HG02870 (cell line): Measurements from ENCODE around the gene FMO2.

Source experiments
- ATAC-seq: cut with Tn5 transposase; IDR thresholded peaks from one replicate; pipeline ENCODE4 v1.9.1; 2021; ENCODE audit warnings: mild to moderate bottlenecking, moderate library complexity; ENCODE audit not compliant: unreplicated experiment

Gene FMO2, protein sequence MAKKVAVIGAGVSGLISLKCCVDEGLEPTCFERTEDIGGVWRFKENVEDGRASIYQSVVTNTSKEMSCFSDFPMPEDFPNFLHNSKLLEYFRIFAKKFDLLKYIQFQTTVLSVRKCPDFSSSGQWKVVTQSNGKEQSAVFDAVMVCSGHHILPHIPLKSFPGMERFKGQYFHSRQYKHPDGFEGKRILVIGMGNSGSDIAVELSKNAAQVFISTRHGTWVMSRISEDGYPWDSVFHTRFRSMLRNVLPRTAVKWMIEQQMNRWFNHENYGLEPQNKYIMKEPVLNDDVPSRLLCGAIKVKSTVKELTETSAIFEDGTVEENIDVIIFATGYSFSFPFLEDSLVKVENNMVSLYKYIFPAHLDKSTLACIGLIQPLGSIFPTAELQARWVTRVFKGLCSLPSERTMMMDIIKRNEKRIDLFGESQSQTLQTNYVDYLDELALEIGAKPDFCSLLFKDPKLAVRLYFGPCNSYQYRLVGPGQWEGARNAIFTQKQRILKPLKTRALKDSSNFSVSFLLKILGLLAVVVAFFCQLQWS

DNA sequence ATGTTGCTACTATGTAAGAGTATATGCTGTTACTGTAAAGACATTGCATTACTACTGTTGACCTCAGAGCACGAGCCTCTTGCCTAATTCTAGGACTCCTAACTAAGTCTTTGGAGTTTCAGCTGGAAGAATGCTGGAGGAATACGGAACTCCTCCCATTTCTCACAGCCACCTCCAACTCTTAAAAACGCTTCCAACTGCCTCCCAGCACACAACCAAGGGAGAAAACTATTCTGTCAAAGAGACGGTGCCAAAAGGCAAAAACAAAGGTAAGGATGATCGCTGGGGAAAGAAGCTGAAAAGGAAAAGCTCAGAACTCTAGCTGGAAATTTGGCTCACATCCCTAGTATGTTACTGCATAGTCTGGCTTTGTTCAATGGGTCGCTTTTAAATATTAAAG, at the start of gene FMO2:
TSS of gene FMO2 (plus strand) at position 210 of the 400 bp plus-strand sequence. CDS start 414 bp downstream, outside the sequence.
- ATAC-seq, result no peak

DNA sequence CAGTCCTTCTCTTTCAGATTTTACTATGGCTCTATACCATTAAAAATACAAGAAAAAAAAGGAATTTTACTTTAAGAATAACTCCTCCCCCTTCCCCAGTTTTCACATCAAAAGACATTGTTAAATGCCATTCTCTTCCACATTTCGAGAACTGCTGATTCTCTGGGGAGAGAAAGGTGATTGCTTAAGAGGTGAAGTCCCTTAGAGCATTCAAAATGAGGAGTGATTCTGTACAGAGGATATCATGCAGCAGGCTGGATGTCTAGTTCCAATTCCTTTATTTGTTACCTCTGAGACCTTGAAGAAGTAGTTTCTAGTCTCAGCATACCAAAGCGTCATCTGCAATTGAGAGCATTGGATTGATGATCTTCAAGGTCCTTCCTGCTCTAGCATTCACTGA, 47.5 kb upstream of the FMO2 start:
- no peak for ATAC-seq

DNA sequence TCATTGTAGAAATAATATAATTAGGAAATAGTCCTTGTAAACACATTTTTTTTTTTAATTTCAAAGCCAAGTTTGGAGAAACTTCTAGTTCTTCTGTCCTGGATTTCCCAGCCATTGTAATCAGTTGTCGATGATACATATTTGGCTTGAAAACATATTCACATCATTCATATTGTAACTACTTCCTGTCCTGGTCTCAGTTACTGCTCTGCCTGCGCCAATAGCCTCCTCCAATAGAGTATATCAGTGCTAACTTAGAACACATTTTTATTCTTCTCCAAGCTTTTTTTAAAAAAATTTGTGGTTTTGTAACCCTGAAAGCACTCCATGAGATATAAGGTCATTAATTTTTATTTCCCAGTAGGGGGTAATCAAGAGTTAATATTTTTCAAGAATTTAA, 46.1 kb upstream of the FMO2 start:
- ATAC-seq, result no peak

DNA sequence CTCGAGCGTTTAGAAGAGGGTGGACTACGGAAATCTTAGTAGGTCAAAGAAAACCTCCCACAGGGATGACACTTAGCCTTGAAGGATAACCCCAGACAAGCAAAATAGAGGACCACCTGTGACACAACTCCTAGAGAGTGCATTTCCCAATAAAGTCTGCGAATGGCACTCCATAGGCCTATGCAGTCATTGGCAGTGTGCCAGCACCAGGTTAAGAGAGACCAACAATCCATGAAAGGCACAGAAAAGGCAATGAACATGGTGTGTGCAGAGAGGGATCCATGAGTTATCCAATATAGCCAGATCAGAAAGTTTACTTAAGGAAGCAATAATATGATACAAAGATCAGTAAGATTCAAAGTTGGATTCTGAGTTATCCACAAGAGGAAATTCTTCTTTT, 45.2 kb upstream of the FMO2 start:
- no peak for ATAC-seq

DNA sequence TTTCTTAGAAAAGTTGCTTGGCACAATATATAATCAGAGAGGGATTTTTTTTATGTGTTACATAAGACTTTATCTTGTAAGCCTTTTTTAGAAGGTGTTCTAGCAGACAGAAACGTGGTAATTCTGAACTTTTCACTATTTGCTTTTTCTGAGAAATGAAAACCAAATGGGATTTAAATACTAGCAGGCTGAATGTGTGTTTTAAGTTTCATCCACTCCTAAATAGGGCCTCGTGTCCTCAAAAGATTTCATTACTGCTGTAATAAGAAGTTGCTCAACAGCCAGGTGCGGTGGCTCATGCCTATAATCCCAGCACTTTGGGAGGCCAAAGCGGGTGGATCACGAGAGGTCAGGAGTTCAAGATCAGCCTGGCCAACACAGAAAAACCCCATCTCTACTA, 44.7 kb upstream of the FMO2 start:
- ATAC-seq, result no peak

DNA sequence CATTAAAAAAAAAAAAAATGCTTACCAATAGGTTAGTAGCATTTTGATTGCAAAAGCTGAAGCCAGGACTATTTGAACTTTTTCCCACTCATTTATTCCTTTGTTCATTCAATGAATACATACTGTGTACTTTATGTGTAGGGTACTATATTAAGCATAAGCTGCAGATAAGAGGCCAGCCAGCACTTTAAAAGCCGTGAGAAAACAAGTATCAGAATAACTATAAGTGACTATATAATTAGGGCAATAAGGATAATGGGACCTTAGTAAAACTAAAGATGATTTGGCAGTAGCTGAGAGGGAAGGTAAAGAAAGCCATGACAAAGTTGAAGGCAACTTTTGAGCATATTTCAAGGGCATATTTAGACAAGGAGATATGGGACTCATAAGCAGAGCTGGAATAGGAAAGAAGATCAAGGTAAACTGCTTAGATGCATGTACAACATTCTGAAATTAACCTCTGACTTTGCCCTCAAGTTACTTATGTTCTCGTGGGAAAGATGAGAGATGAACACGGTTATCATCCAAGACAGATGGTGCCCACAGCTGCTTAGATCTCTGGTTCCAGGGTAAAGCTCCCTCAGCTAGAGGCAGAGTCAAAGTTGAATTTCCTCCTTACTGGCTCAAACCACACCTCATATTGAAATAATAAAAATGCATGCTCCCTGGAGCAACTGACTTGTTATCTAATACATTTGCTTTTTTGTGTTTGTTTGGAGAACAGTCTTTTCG, 44.0 kb upstream of the FMO2 start:
- no peak for ATAC-seq

DNA sequence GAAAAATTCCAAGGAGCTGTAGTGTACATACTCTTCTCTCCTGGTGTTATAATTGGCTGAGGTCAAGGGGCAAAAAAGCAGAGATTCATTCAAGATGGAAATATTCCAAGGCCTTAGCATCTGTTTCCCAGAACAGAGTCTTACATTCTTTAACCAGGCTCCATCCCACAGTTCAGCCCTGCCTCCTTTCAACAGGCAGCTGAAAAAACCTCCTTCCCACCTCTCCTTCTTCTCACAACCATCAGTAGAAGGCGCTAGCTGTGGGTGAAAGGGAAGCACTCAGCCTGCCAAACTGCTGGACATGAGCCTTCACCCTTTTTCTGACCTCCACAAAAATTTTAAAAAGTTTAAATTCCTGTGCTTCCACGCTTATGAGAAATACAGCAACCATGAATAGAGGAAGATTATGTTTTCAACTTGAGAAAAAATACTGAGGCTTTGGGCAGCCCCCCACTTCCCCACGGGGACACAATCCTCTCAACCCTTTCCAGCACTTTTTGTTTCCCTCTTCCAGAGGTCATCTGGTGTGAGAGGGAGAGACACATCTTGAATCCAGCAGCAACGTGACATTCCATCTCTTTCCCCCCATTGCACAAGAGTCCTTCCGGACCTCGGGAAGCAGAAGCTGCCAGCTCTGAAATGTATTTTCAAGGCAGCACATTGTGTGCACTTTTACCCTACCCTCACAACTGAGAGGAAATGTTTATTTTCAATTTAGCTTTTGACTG, 43.2 kb upstream of the FMO2 start:
- ATAC-seq, result no peak

DNA sequence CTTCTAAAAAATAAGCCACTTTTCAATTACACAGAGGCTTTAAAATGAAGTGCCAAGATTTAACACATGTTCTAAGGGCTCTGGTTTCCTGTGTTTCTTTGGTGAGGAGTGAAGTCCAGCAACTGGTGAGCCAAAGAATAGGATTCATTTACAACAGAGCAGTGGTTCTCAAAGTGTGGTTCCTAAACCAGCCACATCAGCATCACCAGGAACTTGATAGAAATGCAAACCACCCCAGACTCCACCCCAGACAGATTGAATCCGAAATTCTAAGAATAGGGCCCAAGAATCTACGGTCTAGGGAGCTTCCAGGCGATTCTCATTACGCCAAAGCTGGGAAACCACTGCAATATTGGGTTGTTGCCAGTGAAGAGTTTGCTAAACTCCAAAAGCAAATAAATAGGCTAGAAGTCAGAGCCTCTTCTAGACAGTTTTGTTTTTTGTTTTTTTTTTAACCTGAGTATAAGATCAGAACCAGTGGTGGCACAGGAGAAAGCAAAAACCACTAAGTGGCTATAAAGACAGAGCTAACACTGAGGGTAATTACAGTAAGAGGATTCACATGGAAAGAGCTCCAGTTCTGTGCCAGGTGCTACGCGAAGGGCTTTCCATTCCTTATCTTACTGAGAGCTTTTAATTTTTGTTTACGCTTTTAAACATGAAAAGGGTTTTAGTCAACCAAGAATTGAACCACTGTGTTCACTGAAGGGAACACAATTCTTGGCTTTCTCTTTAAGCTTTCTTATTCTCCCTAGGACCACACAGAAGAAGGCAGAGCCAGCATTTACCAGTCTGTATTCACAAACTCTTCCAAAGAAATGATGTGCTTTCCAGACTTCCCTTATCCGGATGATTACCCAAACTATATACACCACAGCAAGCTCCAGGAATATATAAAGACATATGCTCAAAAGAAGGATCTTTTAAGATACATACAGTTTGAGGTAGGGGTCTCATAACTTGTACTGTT, 42.4 kb upstream of the FMO2 start:
- ATAC-seq, result no peak

DNA sequence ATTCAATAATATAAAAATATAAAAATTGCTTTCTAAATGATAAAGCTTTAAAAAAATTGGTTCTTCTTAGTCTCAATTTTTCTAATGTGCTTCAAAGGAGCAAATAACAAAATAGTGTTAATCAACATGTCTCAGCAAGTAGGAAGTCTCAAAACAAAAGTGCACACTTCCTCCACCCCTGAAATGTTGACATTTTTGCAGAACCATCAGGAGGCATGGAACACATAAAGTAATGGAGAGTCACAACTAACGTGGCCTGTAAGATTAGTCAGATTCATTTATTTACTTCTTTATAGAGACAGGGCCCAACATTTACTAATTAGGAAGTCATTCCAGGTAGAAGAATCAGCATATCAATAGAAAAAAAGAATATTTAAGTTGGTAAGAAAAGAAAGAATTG, 34.9 kb upstream of the FMO2 start:
- ATAC-seq, result no peak

DNA sequence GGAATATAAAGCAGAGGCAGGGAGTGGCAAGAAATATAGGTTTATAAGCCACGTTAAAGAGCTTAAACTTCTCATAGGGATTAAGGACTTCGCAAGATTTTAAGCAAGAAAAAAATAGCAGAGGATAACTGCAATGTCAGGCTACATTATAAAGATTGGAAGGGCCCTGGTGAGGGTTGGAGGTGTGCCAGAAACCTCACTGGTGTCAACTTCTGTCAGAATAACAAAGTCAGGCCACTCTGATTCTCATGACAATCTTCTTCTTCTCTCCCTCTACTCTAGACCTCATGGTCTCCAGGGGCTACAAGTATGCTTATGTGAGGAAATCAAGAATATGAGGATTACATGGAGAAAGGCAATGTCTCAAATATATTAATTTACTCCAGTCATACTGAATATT, 32.6 kb upstream of the FMO2 start:
- no peak for ATAC-seq

DNA sequence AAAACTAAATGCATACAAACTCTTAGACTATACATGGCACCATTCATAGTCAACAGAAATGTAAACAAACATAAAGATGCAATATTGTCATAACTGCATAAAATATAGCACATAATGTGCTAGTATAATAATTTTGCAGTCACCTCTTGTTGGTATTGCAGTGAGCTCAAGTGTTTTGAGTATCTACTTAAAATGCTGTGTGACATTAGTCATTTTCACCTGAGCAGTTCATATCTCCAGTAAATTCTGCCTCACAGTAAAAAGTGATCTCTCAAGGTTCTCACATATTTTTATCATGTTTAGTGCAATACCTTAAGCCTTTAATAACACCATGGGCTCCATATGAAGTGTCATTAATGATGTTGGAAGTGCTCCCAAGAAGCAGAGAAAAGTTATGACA, 29.6 kb upstream of the FMO2 start:
- ATAC-seq, result no peak

DNA sequence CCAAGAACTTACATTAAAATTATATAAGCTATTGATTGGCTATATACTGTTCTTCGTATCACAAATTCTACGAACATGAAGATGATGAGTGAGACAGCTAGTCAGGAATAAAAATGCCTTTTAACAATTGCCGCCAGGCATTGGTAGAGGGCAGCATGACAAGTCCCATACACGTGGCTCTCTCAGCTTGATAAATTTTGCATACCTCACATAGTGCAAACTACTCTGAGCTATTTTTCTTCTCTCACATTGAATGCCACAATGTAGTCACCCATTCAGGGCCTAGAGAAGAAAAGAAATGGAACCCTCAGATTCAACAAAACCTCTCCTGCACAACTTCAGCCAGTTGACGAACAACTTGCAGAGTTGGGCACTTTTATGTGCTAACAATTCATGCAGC, 27.0 kb upstream of the FMO2 start:
- no peak for ATAC-seq

DNA sequence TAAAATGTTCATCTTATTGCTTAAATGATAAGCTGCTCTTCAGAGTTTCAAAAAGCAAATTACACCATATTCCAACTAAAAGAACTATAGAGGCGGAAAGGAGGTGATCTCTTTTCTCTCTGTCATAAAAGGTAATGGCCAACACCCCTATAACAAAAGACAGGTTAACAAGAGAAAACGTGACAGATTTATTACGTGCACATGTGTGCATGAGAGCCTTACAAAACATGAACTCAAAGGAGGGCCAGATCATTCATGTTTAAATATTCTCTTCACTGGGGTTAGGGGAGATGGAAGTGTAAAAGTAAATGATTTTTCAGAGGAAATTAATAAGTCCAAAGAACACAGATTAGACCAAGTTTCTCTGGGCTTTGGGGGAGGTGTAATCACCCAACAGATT, 26.5 kb upstream of the FMO2 start:
- ATAC-seq, result no peak

DNA sequence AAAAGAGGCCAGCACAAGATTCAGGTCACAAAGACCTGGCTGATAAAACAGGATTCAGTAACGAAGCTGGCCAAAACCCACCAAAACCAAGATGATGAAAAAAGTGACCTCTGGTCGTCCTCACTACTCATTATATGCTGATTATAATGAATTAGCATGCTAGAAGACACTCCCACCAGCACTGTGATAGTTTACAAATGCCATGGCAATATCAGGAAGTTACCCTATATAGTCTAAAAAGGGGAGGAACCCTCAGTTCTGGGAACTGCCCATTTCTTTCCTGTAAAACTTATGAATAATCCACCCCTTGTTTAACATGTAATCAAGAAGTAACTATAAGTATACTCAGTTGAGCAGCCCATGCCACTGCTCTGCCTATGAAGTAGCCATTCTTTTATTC, 26.0 kb upstream of the FMO2 start:
- ATAC-seq, result no peak

DNA sequence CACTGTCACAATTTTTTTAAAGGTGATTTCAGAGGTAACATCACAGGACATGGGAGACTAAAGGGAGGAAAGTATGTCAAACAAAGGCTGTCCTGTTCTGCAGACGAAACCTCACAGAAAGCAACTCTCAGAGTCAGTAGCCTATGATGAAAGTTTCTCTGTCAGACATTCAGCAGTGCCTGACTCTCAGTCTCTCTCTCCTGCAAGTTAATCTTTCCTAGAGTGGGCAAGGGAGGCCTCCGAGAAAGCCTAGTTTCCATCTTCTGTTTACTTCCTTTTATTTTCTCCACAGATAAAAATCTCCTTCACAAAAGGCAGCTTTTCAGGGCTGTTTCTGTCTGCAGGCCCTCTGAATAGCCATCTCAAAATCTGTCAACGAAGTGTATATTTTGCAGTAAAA, 24.9 kb upstream of the FMO2 start:
- no peak for ATAC-seq

DNA sequence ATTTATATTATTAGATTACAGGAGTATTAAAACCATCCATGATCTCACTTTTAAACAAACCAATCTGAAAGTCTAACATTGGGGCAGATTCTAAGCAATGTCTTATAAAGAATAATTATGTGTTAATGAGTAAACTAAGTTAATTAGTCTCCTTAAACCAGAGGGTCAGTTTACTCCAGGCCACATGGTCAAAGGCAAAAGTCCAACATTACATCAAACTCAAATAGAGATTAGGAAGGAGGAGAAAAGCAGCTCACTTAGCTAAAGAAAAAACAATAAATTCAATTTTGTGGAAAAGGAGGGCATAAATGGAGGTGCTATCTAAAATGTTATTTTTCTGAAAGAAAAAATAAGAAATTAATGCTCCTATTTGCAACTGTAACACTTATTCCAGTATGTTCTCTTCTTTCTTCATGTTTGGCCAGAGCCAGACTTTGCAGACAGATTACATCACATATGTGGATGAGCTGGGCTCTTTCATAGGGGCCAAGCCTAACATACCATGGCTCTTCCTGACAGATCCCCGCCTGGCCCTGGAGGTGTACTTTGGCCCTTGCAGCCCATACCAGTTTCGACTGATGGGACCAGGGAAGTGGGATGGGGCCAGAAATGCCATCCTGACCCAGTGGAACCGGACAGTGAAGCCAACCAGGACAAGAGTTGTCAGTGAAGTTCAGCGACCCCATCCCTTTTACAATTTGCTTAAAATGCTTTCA, 24.3 kb upstream of the FMO2 start:
- no peak for ATAC-seq

DNA sequence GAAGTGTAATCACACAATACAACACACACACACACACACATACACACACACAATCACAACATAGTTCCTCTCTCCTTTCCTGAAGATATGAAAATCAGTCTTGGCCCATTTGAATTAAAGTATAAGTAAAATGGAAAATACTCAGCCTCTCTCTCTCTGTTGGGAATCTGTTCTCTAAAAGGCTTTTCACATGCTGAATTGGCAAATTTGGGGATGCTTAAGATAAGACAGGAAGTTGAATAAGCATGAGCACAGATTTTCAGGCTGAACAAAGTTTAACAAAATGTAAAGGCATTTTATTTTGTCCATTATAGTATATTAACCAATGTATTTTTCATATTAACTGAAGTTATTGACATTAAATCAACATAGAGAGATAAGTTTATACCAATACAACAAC, 23.7 kb upstream of the FMO2 start:
- ATAC-seq, result no peak

DNA sequence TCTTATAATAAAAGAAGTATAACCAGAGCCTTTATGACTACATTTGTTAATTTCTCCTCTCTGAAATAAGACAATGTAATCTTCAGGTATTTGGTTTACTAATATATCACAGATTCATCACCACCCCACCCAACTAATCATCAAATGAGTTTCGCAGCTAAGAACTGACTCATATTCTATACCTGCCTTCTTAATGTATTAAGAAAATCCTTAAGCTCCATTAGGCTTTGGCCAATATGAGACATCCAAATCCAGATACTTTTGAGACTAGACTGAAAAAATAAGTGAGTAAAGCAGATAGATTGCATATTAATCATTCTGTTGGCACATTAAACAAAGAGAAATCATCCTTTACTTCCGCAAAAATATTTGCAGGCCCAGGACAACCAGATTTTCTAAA, 18.7 kb upstream of the FMO2 start:
- no peak for ATAC-seq

DNA sequence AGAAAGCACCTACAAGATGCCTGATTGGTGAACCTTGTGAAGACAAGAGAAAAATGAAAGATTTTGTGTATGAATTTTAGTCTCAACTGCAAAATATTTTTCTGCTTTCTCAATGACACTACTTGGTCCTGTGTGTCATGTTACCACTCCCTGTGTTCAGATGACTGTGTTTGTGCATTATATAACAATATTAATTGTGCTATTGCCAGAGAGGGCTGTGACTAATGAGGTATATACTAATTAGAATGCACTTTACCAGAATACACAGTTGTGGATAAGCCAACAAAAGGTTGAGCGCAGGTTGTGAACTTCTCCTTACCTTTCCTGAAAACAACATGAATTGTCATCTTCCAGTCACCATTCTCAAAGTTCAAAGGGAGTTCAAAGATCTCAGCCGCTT, 17.3 kb upstream of the FMO2 start:
- ATAC-seq, result no peak

DNA sequence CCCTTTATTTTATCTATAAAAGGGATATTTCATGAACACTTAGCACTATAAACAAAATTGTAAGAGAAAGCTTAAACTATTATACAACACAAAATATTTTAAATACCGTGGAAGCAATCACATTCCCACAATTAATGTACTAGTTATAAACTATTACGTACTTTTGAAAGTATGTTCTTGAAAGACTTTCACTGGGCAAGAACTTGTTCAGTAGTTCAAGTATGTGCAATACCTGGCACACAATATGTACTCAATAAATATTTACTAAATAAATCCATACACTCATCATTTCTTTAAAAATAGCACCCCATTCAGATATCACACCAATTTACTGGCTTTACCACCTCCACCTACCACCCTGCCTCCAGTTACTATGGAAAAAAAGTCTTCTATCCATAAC, 12.6 kb upstream of the FMO2 start:
- ATAC-seq, result no peak
